ENCODE measurements around the gene ANKRD63. TPM values are rescaled to one million over a fixed set of nuclear protein-coding genes. Genes with fewer than 3 reads are reported as not detected.

Gene ANKRD63
- total and polyA plus RNA-seq, 9 of the 15 experiments (the other 6 are each of a cell fraction or from before 2014, with no cell fraction given) = 1.3 to 2.0 (median 1.8) TPM; not detected in 6

DNA sequence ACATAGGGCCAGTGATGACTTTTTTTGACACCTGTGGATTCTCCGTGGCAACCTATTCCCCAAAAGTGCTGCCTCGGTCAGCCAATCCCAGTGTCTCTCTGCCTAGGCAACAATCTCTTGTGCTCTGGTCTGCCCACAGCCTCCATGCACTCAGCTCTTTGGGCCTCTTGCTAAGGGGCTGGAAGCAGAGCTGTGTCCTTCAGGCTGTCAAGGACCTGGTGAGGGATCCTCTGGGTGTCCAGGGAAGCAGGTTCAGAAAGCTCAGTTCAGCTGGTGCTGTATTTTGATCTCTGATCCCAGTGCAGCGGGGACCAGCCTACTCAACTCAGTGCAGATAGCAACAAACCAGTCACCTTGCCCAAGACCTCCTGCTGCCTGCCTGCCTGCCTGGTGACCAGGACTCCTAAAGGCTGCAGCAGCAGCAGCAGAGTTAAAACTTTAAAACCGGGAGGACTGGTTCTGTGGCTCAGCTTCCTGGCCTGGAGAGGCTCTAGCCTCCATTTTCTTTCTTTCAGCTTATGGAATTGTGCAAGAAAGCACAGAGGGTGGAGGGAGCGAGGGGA lies 37.8 kb downstream of the ANKRD63 start:
- ATAC-seq (no peak), FAIRE-seq (no peak), DNase-seq (ENCODE audit: extremely low read depth in 1 of 4, low spot score in 3 of 4) (no peak)
- H3K4me3 ChIP-seq = no peak overlapping the region
- H3K9me3 ChIP-seq (replicated peaks; ENCODE audit: control insufficient read depth, insufficient read depth, low read depth, low read length) = no peaks in the 10 kb centered on the region
- H3K9ac ChIP-seq (ENCODE audit: insufficient read depth in 1 of 2, low read depth in 2 of 2, low read length in 2 of 2) = peak overlapping the region in 1 of 2 experiments; percentile 4; a peak in 1 of 4 replicates
- peaks cover 20 to 29% of the 10 kb centered on the region in 2 experiments; a peak in 4 of 5 replicates for H3K4me1 ChIP-seq (replicated peaks in 1 of 2; ENCODE audit: control insufficient read depth in 2 of 2, insufficient read depth in 2 of 2, low read length in 2 of 2)
- ChIA-PET CTCF (ENCODE audit: low intra/inter-chr PET ratio) (no interaction called here), POLR2A (no interaction called here)
- no peak overlapping the region for H3K27ac ChIP-seq (ENCODE audit: extremely low read depth, low read depth, low read length)
- no peaks in the 10 kb centered on the region for H3K9me1 ChIP-seq (ENCODE audit: control insufficient read depth, insufficient read depth, low read length)
- H3K4me2 ChIP-seq (ENCODE audit: insufficient read depth, low read length) = no peak overlapping the region
- no TSS peak for BruUV-seq (replicated peaks)
- peak overlapping the region; percentile 35; the same call in 1 of the 2 replicates for H2AFZ ChIP-seq (ENCODE audit: low read depth, low read length)
- TF ChIP-seq CEBPB (tag; IDR thresholded peaks at IDR 0.05) (peak; percentile 39; the same call in 1 of the 2 replicates), MYBL2 (IDR thresholded peaks at IDR 0.05; ENCODE audit: low read depth) (no peak), MYBL2 (CRISPR knock-in tag; IDR thresholded peaks at IDR 0.05; ENCODE audit: borderline replicate concordance) (no peak)
- intact Hi-C loops (cut with micrococcal nuclease) = no loop called here
- H3K36me3 ChIP-seq (ENCODE audit: control insufficient read depth, insufficient read depth, low read length) = no peaks in the 10 kb centered on the region
- H4K20me1 ChIP-seq (replicated peaks; ENCODE audit: control insufficient read depth, insufficient read depth, low read length) = no peaks in the 10 kb centered on the region
- WGBS (ENCODE audit: insufficient coverage, low coverage, missing lambda C conversion rate) = 38% methylated on average over 5 of the region's 5 CpGs
- H3K27me3 ChIP-seq (ENCODE audit: control insufficient read depth in 2 of 2, insufficient read depth in 2 of 2, low read length in 2 of 2) = peaks cover 0 to 23% of the 10 kb centered on the region in 2 experiments; a peak in 2 of 5 replicates
- no peaks in the 10 kb centered on the region for H3K79me2 ChIP-seq (ENCODE audit: control insufficient read depth, insufficient read depth, low read length)
- in situ Hi-C loops (cut with MboI) = no loop called here

DNA sequence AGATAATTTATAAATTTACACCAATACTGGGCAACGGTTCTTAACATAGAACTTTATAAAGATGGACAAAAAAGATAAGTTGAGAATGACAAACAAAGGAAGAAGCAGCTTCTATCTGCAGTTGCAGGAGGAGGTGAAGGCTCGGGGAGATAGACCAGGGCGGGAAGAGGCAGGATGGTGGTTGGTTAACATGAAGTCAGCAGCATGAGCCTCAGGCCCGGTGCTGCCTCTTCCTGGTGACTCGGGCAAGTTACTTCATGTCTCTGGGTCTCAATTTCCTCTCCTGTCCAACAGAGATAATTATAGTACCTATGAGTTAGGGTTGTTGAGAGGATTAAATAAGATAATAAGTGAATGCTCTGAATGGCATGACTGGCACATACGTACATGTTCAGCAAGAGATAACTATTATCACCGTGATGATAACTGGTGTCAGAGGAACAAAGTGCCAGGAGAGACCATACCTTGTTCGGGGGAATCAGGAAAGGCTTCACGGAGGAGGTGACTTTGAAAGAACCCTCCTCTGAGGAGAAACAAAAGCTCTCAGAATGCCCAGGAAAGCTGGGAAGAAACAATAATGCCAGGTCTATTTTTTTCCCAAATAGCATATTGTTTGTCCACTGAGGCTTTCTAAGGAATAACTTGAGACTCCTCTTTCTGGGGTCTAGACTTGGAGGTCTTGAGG lies 39.6 kb downstream of the ANKRD63 start:
- in situ Hi-C loops (cut with MboI) (no loop called here), intact Hi-C loops (cut with micrococcal nuclease) (no loop called here)
- no peaks in the 10 kb centered on the region for H3K36me3 ChIP-seq (ENCODE audit: control insufficient read depth, insufficient read depth, low read length)
- H3K9ac ChIP-seq (ENCODE audit: insufficient read depth in 1 of 2, low read depth in 2 of 2, low read length in 2 of 2) = peak overlapping the region in 1 of 2 experiments; percentile 43; a peak in 1 of 4 replicates
- no peak overlapping the region for H3K4me3 ChIP-seq
- H3K4me1 ChIP-seq (replicated peaks in 1 of 2; ENCODE audit: control insufficient read depth in 2 of 2, insufficient read depth in 2 of 2, low read length in 2 of 2) = peaks cover 24 to 42% of the 10 kb centered on the region in 2 experiments; a peak in 4 of 5 replicates
- H3K9me1 ChIP-seq (ENCODE audit: control insufficient read depth, insufficient read depth, low read length) = no peaks in the 10 kb centered on the region
- POLR2A ChIA-PET = interaction anchor here (1.0 to 2.1 kb wide), 5 partner anchors 10 to 22 kb away, joined by 3 to 8 read pairs (median 4); no protein-coding TSS in a partner anchor
- H3K4me2 ChIP-seq (ENCODE audit: insufficient read depth, low read length) = peak overlapping the region; percentile 26
- FAIRE-seq (peak; percentile 81), DNase-seq (ENCODE audit: extremely low read depth in 1 of 4, low spot score in 3 of 4) (peak; percentile 52 to 72 (median 62)), ATAC-seq (peak; percentile 68)
- 12% methylated on average over 9 of the region's 9 CpGs for WGBS (ENCODE audit: insufficient coverage, low coverage, missing lambda C conversion rate)
- H3K27me3 ChIP-seq (ENCODE audit: control insufficient read depth in 2 of 2, insufficient read depth in 2 of 2, low read length in 2 of 2) = peaks cover 0 to 17% of the 10 kb centered on the region in 2 experiments; a peak in 2 of 5 replicates
- no peaks in the 10 kb centered on the region for H3K9me3 ChIP-seq (replicated peaks; ENCODE audit: control insufficient read depth, insufficient read depth, low read depth, low read length)
- H3K79me2 ChIP-seq (ENCODE audit: control insufficient read depth, insufficient read depth, low read length) = no peaks in the 10 kb centered on the region
- peak overlapping the region; percentile 73 for H2AFZ ChIP-seq (ENCODE audit: low read depth, low read length)
- no TSS peak for BruUV-seq (replicated peaks)
- no peaks in the 10 kb centered on the region for H4K20me1 ChIP-seq (replicated peaks; ENCODE audit: control insufficient read depth, insufficient read depth, low read length)
- H3K27ac ChIP-seq (ENCODE audit: extremely low read depth, low read depth, low read length) = no peak overlapping the region
- CTCF ChIA-PET (ENCODE audit: low intra/inter-chr PET ratio) = interaction anchor here (0.6 kb wide), 1 partner anchor 457 kb away, joined by 3 read pairs; no protein-coding TSS in a partner anchor
- no peak for TF ChIP-seq SP2 (IDR thresholded peaks at IDR 0.05; ENCODE audit: extremely low read depth, low read depth, low read length, poor library complexity, severe bottlenecking)
- TF ChIP-seq, protein P1, sequence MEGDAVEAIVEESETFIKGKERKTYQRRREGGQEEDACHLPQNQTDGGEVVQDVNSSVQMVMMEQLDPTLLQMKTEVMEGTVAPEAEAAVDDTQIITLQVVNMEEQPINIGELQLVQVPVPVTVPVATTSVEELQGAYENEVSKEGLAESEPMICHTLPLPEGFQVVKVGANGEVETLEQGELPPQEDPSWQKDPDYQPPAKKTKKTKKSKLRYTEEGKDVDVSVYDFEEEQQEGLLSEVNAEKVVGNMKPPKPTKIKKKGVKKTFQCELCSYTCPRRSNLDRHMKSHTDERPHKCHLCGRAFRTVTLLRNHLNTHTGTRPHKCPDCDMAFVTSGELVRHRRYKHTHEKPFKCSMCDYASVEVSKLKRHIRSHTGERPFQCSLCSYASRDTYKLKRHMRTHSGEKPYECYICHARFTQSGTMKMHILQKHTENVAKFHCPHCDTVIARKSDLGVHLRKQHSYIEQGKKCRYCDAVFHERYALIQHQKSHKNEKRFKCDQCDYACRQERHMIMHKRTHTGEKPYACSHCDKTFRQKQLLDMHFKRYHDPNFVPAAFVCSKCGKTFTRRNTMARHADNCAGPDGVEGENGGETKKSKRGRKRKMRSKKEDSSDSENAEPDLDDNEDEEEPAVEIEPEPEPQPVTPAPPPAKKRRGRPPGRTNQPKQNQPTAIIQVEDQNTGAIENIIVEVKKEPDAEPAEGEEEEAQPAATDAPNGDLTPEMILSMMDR (IDR thresholded peaks at IDR 0.05 in 2 of 3, conservative IDR thresholded peaks at IDR 0.05 in 1 of 3; ENCODE audit: insufficient read depth in 2 of 3, low read depth in 1 of 3, low read length in 3 of 3) = peak; percentile 10 to 29 (median 14); a peak in 2 of 6 replicates
- TF ChIP-seq CTBP1 (IDR thresholded peaks at IDR 0.05; ENCODE audit: borderline replicate concordance) = peak; percentile 28; the same call in 1 of the 2 replicates
- TF ChIP-seq, protein P2, sequence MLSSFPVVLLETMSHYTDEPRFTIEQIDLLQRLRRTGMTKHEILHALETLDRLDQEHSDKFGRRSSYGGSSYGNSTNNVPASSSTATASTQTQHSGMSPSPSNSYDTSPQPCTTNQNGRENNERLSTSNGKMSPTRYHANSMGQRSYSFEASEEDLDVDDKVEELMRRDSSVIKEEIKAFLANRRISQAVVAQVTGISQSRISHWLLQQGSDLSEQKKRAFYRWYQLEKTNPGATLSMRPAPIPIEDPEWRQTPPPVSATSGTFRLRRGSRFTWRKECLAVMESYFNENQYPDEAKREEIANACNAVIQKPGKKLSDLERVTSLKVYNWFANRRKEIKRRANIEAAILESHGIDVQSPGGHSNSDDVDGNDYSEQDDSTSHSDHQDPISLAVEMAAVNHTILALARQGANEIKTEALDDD (IDR thresholded peaks at IDR 0.05) = peak; percentile 86
- no peak for TF ChIP-seq NCOA4 (IDR thresholded peaks at IDR 0.05; ENCODE audit: partially characterized antibody)
- TF ChIP-seq MAFG (tag; conservative IDR thresholded peaks at IDR 0.05) = 0 out of 2 replicates have a peak, but pooled peaks have one; percentile 4
- no peak for TF ChIP-seq DIDO1 (tag; IDR thresholded peaks at IDR 0.05; ENCODE audit: low read depth)
- TF ChIP-seq KLF16 (IDR thresholded peaks at IDR 0.05) = peak; percentile 26; the same call in 1 of the 2 replicates

Measured in K562 (cell line).